NB4 (cell line): ENCODE results near the gene RABGAP1.

Experiments used
- POLR2A ChIP-seq: IDR thresholded peaks from 2 replicates; pipeline ENCODE4 v1.6.1; 2011; ENCODE audit warnings: mild to moderate bottlenecking; ENCODE audit not compliant: insufficient read length; ENCODE audit errors: extremely low read depth
- TF ChIP-seq, protein P1 (sequence below): IDR thresholded peaks from one replicate; pipeline ENCODE4 v1.5.1; 2012; ENCODE audit warnings: low read depth, low read length
- TF ChIP-seq, protein P2 (sequence below): IDR thresholded peaks from 2 replicates; pipeline ENCODE4 v1.6.1; 2011; ENCODE audit warnings: low read depth, low read length

- TF ChIP-seq, protein P1, sequence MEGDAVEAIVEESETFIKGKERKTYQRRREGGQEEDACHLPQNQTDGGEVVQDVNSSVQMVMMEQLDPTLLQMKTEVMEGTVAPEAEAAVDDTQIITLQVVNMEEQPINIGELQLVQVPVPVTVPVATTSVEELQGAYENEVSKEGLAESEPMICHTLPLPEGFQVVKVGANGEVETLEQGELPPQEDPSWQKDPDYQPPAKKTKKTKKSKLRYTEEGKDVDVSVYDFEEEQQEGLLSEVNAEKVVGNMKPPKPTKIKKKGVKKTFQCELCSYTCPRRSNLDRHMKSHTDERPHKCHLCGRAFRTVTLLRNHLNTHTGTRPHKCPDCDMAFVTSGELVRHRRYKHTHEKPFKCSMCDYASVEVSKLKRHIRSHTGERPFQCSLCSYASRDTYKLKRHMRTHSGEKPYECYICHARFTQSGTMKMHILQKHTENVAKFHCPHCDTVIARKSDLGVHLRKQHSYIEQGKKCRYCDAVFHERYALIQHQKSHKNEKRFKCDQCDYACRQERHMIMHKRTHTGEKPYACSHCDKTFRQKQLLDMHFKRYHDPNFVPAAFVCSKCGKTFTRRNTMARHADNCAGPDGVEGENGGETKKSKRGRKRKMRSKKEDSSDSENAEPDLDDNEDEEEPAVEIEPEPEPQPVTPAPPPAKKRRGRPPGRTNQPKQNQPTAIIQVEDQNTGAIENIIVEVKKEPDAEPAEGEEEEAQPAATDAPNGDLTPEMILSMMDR: no peak
- no peak for TF ChIP-seq POLR2A
- TF ChIP-seq, protein P2, sequence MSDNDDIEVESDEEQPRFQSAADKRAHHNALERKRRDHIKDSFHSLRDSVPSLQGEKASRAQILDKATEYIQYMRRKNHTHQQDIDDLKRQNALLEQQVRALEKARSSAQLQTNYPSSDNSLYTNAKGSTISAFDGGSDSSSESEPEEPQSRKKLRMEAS: no peak
Measured at GRCh38 chr9:123058834-123059233, 118.0 kb downstream of the RABGAP1 start.
